HCT116 (cell line): ENCODE results near the gene ARL15.

Source experiments
- CTCF ChIP-seq, 3 experiments: fragments of 200-600 bp in 1 of 3; sonication (generic) in 1 of 3; IDR thresholded peaks in 2 of 3; conservative IDR thresholded peaks in 1 of 3; 2 replicates each; pipeline ENCODE4 v1.5.1; 2012 to 2017; ENCODE audit warnings: low read depth in 2 of 3, low read length in 2 of 3, antibody characterized with exemption in 1 of 3, borderline replicate concordance in 1 of 3, control low read depth in 1 of 3, mild to moderate bottlenecking in 1 of 3, mixed read lengths in 1 of 3, mixed run types in 1 of 3, moderate library complexity in 1 of 3; ENCODE audit not compliant: insufficient read depth in 1 of 3
- JUND ChIP-seq: IDR thresholded peaks from 2 replicates; pipeline ENCODE4 v1.6.1; 2012
- POLR2A ChIP-seq: IDR thresholded peaks from 2 replicates; pipeline ENCODE4 v1.7.0; 2011; ENCODE audit warnings: borderline replicate concordance; ENCODE audit not compliant: insufficient read depth, insufficient read length; ENCODE audit errors: extremely low read depth
- POLR2AphosphoS5 ChIP-seq: IDR thresholded peaks from 2 replicates; pipeline ENCODE4 v1.6.1; 2011; ENCODE audit warnings: mild to moderate bottlenecking, low read depth, low read length, moderate library complexity
- ZNF274 ChIP-seq: fragments of 200-500 bp; sonication (Bioruptor generic); IDR thresholded peaks from 2 replicates; pipeline ENCODE4 v1.6.1; 2014; ENCODE audit warnings: mild to moderate bottlenecking, low read depth, low read length, inconsistent platforms

- TF ChIP-seq POLR2A (no peak), JUND (no peak), CTCF (IDR thresholded peaks at IDR 0.05 in 2 of 3, conservative IDR thresholded peaks at IDR 0.05 in 1 of 3; ENCODE audit: borderline replicate concordance in 1 of 3, insufficient read depth in 1 of 3, low read depth in 2 of 3, low read length in 2 of 3) (no peak), POLR2AphosphoS5 (no peak), ZNF274 (no peak)
Measured at GRCh38 chr5:54194318-54194717, 116.1 kb downstream of the ARL15 start.
